Upper lobe of right lung (tissue), 1 donor: ENCODE measurements around the gene CACHD1. TPM values are rescaled to one million over a fixed set of nuclear protein-coding genes. Genes with fewer than 3 reads are reported as not detected.

Experiments
- ATAC-seq: fragments of 200-7000 bp; cut with Tn5 transposase; one replicate; pipeline ENCODE4 v1.9.1; 2020; ENCODE audit warnings: mild to moderate bottlenecking, moderate library complexity
- DNase-seq: peaks from one replicate; pipeline ENCODE4 v3.0.0-alpha.2; 2020
- H3K27ac ChIP-seq: fragments of 200-600 bp; one replicate; pipeline ENCODE4 v1.8.0; 2022
- H3K27me3 ChIP-seq: fragments of 200-600 bp; one replicate; pipeline ENCODE4 v1.8.0; 2022; ENCODE audit warnings: mild to moderate bottlenecking
- H3K36me3 ChIP-seq: fragments of 200-600 bp; one replicate; pipeline ENCODE4 v1.8.0; 2022
- H3K4me1 ChIP-seq: fragments of 200-600 bp; one replicate; pipeline ENCODE4 v1.8.0; 2022
- H3K4me3 ChIP-seq: fragments of 200-600 bp; one replicate; pipeline ENCODE4 v1.8.0; 2022; ENCODE audit warnings: mild to moderate bottlenecking
- H3K9me3 ChIP-seq: fragments of 200-600 bp; one replicate; pipeline ENCODE4 v1.8.0; 2022
- intact Hi-C: fragments of 100-400 bp; cut with DNase I; formaldehyde crosslinking; loops from one replicate; pipeline ENCODE4 v1.11.0; 2022
- total RNA-seq: library from RNA; stranded (reverse); fragmentation: NEBNext Ultra II Directional; extraction: Animal tissue kit (Norgen Biotek cat#: 25700); gene quantifications from one replicate; pipeline ENCODE4 v1.2.1, GENCODE V29; 2021
- TF ChIP-seq, protein P1 (sequence below): fragments of 200-600 bp; IDR thresholded peaks from one replicate; pipeline ENCODE4 v1.8.0; 2022; ENCODE audit warnings: antibody characterized with exemption
- donor health status: DM: no; HTN: yes; CAD: no; lungs with severe emphysema.

The CACHD1 gene
- total RNA-seq, 1 donor from 2014 or later, result 31.8 TPM

DNA sequence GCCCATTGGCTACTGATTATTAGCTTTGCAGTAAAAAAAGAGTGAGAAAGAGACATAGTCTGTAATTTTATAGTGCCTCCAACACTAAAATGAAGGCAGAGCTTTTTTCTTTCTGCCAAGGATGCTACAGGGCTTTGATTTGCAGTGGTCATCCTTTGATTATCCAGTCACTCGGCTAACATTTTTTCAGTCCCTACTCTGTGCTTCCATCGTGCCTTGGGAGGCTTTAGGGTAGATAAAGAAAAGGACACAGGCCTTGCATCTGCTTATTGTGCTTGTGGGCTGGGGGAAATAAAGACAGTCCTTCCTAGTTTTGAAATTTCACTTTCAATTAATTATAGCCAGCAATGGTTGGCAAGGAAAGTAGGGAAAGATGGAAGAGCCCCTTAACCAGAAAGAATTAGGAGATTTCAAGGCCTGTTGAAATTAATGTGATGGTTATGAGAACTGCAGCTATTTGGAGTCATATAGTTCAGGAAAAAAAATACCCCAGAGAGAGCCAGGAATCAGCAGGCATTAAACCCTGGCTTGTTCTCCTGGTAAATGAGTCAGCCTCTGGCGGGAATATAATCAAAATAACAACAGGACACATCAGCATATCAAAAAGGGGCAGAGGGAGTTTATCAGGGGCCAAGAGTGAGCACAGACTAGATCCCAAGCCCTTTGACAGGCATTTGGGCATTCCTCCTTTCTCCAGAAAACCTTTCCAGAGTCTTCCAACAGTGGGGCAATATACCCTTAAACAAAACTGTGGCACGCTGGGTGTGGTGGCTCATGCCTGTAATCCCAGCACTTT, 27.4 kb downstream of the CACHD1 start:
- H3K4me3 ChIP-seq, result no peak overlapping the region
- peaks cover 12% of the 10 kb centered on the region for H3K4me1 ChIP-seq
- no peak for DNase-seq
- H3K27me3 ChIP-seq, result no peaks in the 10 kb centered on the region
- ATAC-seq, result no peak
- H3K9me3 ChIP-seq, result no peaks in the 10 kb centered on the region
- intact Hi-C loops, result no loop called here
- TF ChIP-seq, protein P1, sequence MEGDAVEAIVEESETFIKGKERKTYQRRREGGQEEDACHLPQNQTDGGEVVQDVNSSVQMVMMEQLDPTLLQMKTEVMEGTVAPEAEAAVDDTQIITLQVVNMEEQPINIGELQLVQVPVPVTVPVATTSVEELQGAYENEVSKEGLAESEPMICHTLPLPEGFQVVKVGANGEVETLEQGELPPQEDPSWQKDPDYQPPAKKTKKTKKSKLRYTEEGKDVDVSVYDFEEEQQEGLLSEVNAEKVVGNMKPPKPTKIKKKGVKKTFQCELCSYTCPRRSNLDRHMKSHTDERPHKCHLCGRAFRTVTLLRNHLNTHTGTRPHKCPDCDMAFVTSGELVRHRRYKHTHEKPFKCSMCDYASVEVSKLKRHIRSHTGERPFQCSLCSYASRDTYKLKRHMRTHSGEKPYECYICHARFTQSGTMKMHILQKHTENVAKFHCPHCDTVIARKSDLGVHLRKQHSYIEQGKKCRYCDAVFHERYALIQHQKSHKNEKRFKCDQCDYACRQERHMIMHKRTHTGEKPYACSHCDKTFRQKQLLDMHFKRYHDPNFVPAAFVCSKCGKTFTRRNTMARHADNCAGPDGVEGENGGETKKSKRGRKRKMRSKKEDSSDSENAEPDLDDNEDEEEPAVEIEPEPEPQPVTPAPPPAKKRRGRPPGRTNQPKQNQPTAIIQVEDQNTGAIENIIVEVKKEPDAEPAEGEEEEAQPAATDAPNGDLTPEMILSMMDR, result no peak
- no peak overlapping the region for H3K27ac ChIP-seq
- H3K36me3 ChIP-seq, result no peaks in the 10 kb centered on the region

DNA sequence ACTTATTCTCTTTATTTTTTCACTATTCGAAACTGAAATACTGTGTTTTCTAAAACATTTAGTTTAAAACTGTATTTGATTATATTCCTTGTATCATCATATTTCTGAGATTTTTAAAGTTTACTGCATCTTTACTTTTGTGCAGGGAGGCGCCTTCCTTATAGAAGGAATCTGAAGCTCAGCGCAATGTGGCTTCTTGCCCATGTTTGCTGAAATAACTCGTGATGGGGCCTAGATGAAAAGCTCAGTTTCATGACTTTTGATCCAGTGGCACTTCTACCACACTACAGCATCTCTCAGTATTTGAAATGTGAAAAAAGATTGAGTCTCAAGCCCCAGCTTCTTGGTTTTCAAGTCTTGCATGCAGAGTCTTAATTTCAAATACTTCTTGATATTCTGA, 28.4 kb downstream of the CACHD1 start:
- Histone ChIP-seq H3K4me3 (no peak overlapping the region), H3K4me1 (peaks cover 12% of the 10 kb centered on the region), H3K27ac (no peak overlapping the region), H3K9me3 (no peaks in the 10 kb centered on the region), H3K27me3 (no peaks in the 10 kb centered on the region), H3K36me3 (no peaks in the 10 kb centered on the region)
- ATAC-seq (no peak), DNase-seq (no peak)
- TF ChIP-seq, protein P1, result no peak
- intact Hi-C loops, result no loop called here

DNA sequence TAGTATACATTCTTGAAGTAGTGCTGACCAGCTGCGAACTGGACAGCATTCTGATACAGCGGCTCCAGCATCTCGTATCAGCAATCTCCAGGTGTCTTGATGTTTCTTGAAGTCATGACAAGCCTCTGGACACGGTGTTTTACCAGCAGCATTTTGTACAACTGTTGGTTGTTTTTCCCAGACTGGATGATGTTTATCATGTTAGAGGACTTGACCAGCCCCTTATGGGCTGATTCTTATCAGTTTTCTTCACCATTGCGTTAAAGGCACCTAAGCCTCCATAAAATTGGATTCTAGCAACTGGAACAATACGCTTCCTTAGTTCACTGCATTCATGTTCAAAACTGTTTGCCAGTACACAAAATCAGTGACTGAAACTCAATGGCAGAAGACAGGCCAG, 29.1 kb downstream of the CACHD1 start:
- TF ChIP-seq, protein P1, result no peak
- Histone ChIP-seq H3K4me1 (peaks cover 18% of the 10 kb centered on the region), H3K27ac (no peak overlapping the region), H3K27me3 (no peaks in the 10 kb centered on the region), H3K36me3 (no peaks in the 10 kb centered on the region), H3K9me3 (no peaks in the 10 kb centered on the region), H3K4me3 (no peak overlapping the region)
- DNase-seq (no peak), ATAC-seq (no peak)
- intact Hi-C loops, result no loop called here

DNA sequence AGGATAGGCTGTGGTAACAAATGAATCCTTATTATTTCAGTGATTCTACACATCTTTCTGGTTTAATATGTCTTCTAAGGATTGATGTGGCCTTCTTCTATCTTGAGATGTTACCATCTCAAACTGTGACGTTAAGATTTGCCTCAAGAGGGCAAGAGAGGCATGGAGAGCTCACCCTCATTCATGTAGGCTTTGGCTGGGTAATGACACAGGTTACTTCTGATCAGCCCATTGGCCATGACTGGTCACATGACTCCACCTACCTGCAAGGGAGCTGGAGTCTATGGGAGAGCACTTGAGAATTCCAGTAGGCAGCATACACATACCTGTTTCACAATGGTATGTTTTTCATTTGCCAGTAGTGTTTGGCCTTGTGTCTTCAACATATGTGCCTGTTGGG, 30.0 kb downstream of the CACHD1 start:
- H3K9me3 ChIP-seq, result no peaks in the 10 kb centered on the region
- ATAC-seq, result no peak
- intact Hi-C loops, result no loop called here

DNA sequence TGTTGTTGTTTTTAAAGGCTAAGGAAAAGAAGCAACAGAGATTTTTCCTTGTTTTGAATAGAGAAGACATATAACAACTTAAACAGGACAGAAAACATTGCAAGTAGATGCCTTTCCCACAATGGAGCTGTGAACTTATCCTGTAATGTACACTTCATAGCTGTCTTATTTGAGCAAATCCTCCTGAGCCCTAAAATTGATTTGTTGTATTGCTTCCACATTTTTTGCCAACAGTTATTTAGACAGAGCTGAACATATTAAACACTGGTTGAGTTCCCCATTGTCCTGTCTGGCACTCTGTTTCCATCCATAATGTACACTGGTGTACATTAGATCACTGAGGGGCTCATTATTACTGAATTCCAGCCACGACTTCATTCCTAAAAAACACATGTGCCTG, 32.2 kb downstream of the CACHD1 start:
- intact Hi-C loops, result no loop called here
- Histone ChIP-seq H3K36me3 (no peaks in the 10 kb centered on the region), H3K27ac (no peak overlapping the region), H3K4me3 (no peak overlapping the region), H3K9me3 (no peaks in the 10 kb centered on the region), H3K27me3 (no peaks in the 10 kb centered on the region), H3K4me1 (peaks cover 19% of the 10 kb centered on the region)
- DNase-seq (no peak), ATAC-seq (no peak)
- TF ChIP-seq, protein P1, result no peak

More for the DNA sequence above, 30.0 kb downstream of the CACHD1 start:
- no peak overlapping the region for H3K4me3 ChIP-seq
- TF ChIP-seq, protein P1, result no peak
- H3K27ac ChIP-seq, result no peak overlapping the region
- peaks cover 24% of the 10 kb centered on the region for H3K4me1 ChIP-seq
- H3K27me3 ChIP-seq, result no peaks in the 10 kb centered on the region
- DNase-seq, result no peak
- no peaks in the 10 kb centered on the region for H3K36me3 ChIP-seq
